ENCODE data around the gene METRN. TPM values are rescaled to one million over a fixed set of nuclear protein-coding genes. Genes with fewer than 3 reads are reported as not detected.
A peak's percentile ranks its signal among the peaks of the same experiment; 100 is the strongest.

Gene METRN
- total and polyA plus RNA-seq, 2 of the 4 experiments (the other 2 are of a cell fraction): 6.1 to 48.2 TPM

GRCh38 chr16:672371-672770, 42.5 kb upstream of the METRN start:
- no peak for DNase-seq
- H2AFZ ChIP-seq (replicated peaks; ENCODE audit: low read length, poor library complexity): no peak overlapping the region
- H3K4me1 ChIP-seq (ENCODE audit: control insufficient read depth, insufficient read depth, low read length): peaks cover 14% of the 10 kb centered on the region
- H3K27ac ChIP-seq (ENCODE audit: insufficient read depth, low read length): no peak overlapping the region
- no peak overlapping the region for H2AK9ac ChIP-seq (replicated peaks; ENCODE audit: low read depth, low read length, poor library complexity)
- WGBS, 2 experiments (ENCODE audit: extremely low coverage in 2 of 2, insufficient read length in 1 of 2): 95% methylated on average over 12 of the region's 19 CpGs; no CpG with 5 or more reads in 1 of the 2 experiments
- ATAC-seq (ENCODE audit: low read depth): no peak
- peaks cover 47% of the 10 kb centered on the region for H3K36me3 ChIP-seq (ENCODE audit: control insufficient read depth, insufficient read depth, low read length)
- peaks cover 4% of the 10 kb centered on the region for H3K9me1 ChIP-seq (ENCODE audit: insufficient read depth, low read length)
- H3K79me1 ChIP-seq (ENCODE audit: low read depth in 1 of 2, low read length in 2 of 2): peaks cover 0 to 37% of the 10 kb centered on the region in 2 experiments; a peak in 1 of 4 replicates
- CTCF ChIA-PET: no interaction called here
- no peak overlapping the region for H4K8ac ChIP-seq (ENCODE audit: low read depth in 2 of 2, low read length in 2 of 2)
- no peak overlapping the region for H3K4me3 ChIP-seq (ENCODE audit: insufficient read depth, low read depth, low read length)
- H2BK15ac ChIP-seq (ENCODE audit: low read depth, low read length): no peak overlapping the region
- TSS peak; percentile 68 for BruUV-seq (replicated peaks)
- intact Hi-C loops (cut with micrococcal nuclease): no loop called here
- H2BK5ac ChIP-seq (ENCODE audit: low read depth, low read length, poor library complexity, severe bottlenecking): no peak overlapping the region
- no peak overlapping the region for H3K4me2 ChIP-seq (ENCODE audit: low read depth, low read length)
- no peaks in the 10 kb centered on the region for H3K9me3 ChIP-seq (ENCODE audit: control insufficient read depth, insufficient read depth, low read length)
- in situ Hi-C loops (cut with MboI; ENCODE audit: low sequenced_read_pairs): no loop called here
- H2AK5ac ChIP-seq (ENCODE audit: low read depth, low read length): no peak overlapping the region
- no peak overlapping the region for H2BK20ac ChIP-seq (ENCODE audit: low read depth, low read length)
- TF ChIP-seq FOS (IDR thresholded peaks at IDR 0.05; ENCODE audit: low read depth, low read length) (no peak), CEBPB (IDR thresholded peaks at IDR 0.05; ENCODE audit: low read depth, low read length) (no peak), SMC3 (IDR thresholded peaks at IDR 0.05; ENCODE audit: low read depth, low read length) (no peak), MXI1 (IDR thresholded peaks at IDR 0.05; ENCODE audit: borderline replicate concordance, low read depth, low read length) (no peak), NFE2L2 (IDR thresholded peaks at IDR 0.05; ENCODE audit: low read depth, low read length) (no peak), POLR2A (IDR thresholded peaks at IDR 0.05; ENCODE audit: low read depth, low read length) (no peak), MAFK (IDR thresholded peaks at IDR 0.05; ENCODE audit: low read depth, low read length) (no peak), ELK1 (IDR thresholded peaks at IDR 0.05; ENCODE audit: borderline replicate concordance, low read depth, low read length) (no peak), RAD21 (IDR thresholded peaks at IDR 0.05; ENCODE audit: low read length) (no peak)
- H2BK120ac ChIP-seq (ENCODE audit: low read depth, low read length): no peak overlapping the region
- no peak overlapping the region for H3K4ac ChIP-seq (ENCODE audit: low read depth, low read length)
- dilution Hi-C loops (cut with HindIII; ENCODE audit: low sequenced_read_pairs, unreplicated experiment): no loop called here
- H3K56ac ChIP-seq (ENCODE audit: extremely low read depth, insufficient read depth, low read length): no peak overlapping the region
- no peak overlapping the region for H3K18ac ChIP-seq (ENCODE audit: low read depth, low read length)
- no peaks in the 10 kb centered on the region for H3K27me3 ChIP-seq (ENCODE audit: control insufficient read depth, insufficient read depth, low read length)
- no peak overlapping the region for H3K14ac ChIP-seq (replicated peaks; ENCODE audit: low read depth, low read length)
- H3K23ac ChIP-seq (ENCODE audit: low read depth, low read length): no peak overlapping the region
- no peak overlapping the region for H4K91ac ChIP-seq (ENCODE audit: insufficient read depth, low read depth, low read length)
- no peak overlapping the region for H3K9ac ChIP-seq (ENCODE audit: low read depth, low read length)
- POLR2A ChIA-PET (ENCODE audit: unreplicated experiment): no interaction called here
- H4K20me1 ChIP-seq (ENCODE audit: insufficient read depth, low read length): peaks cover 27% of the 10 kb centered on the region
- H4K5ac ChIP-seq (ENCODE audit: low read depth, low read length): no peak overlapping the region
